Adrenal gland (tissue), 12 donors: ENCODE data around the gene ICE2. TPM values are rescaled to one million over a fixed set of nuclear protein-coding genes. Genes with fewer than 3 reads are reported as not detected.

Source experiments
- DNase-seq, 7 donors: peaks; one replicate each; pipeline ENCODE4 v3.0.0-alpha.2; 2019 to 2020
- H3K27ac ChIP-seq, 5 donors: fragments of 200-600 bp; sonication (generic) in 4 of 5; 1 replicate in 3 of 5; 2 replicates in 2 of 5; pipeline versions ENCODE4 v1.5.1 to v1.8.0; 2016 to 2020; ENCODE audit warnings: mild to moderate bottlenecking in 1 of 5
- H3K27me3 ChIP-seq: fragments of 200-600 bp; 2 replicates; pipeline ENCODE4 v1.8.0; 2021
- H3K36me3 ChIP-seq, 2 donors: fragments of 200-600 bp; replicated peaks in 1 of 2; 1 replicate in 1 of 2; 2 replicates in 1 of 2; pipeline versions ENCODE4 v1.5.1 to v1.8.0; 2018 to 2022
- H3K4me1 ChIP-seq, 2 donors: fragments of 200-600 bp; replicated peaks in 1 of 2; 1 replicate in 1 of 2; 2 replicates in 1 of 2; pipeline versions ENCODE4 v1.5.1 to v1.8.0; 2018 to 2021
- H3K4me3 ChIP-seq, 4 donors: fragments of 200-600 bp; sonication (generic) in 3 of 4; one replicate each; pipeline ENCODE4 v1.5.1; 2016 to 2018
- H3K9me3 ChIP-seq, 3 donors: fragments of 200-600 bp; sonication (generic) in 1 of 3; replicated peaks in 1 of 3; 1 replicate in 2 of 3; 2 replicates in 1 of 3; pipeline versions ENCODE4 v1.5.1 to v1.8.0; 2016 to 2021
- POLR2A ChIP-seq, 2 donors: fragments of 450-650 bp; IDR thresholded peaks; one replicate each; pipeline ENCODE4 v1.6.1; 2017; ENCODE audit warnings: antibody characterized with exemption in 2 of 2, mild to moderate bottlenecking in 2 of 2, moderate library complexity in 1 of 2
- WGBS, 4 donors: extraction: QIAGEN DNeasy Blood & Tissue Kit in 2 of 4; methylation state at CpG; one replicate each; pipeline versions ENCODE4 v1.1.5 to v1.1.7; 2013 to 2017; 5-methylcytosine and 5-hydroxymethylcytosine counted together
- intact Hi-C, 2 donors: fragments of 100-400 bp; cut with DNase I; formaldehyde crosslinking; loops; one replicate each; pipeline versions ENCODE4 v1.14.1 to v1.15.0; 2022 to 2023
- polyA plus RNA-seq, 3 donors: library from polyadenylated mRNA; stranded (reverse); fragments of 200-250 nt in 2 of 3; fragments of 350-450 nt in 1 of 3; fragmentation: Illumina TruSeq in 1 of 3; extraction: RNeasy Lipid Tissue Mini Kit (QIAGEN cat#74804) in 1 of 3; gene quantifications; one replicate each; pipeline ENCODE4 v1.2.3, GENCODE V29; 2013 to 2014
- total RNA-seq, 9 donors: library from RNA; depleted of rRNA in 4 of 9; stranded (reverse); fragments of >200 nt in 4 of 9; fragments of 120-200 nt in 1 of 9; fragmentation: NEBNext Ultra II Directional in 1 of 9; extraction: Animal tissue kit (Norgen Biotek cat#: 25700) in 1 of 9; gene quantifications; one replicate each; pipeline versions ENCODE4 v1.1.0 to v1.2.4, GENCODE V29; 2013 to 2023
- TF ChIP-seq, protein P1 (sequence below), 6 experiments: fragments of 450-650 bp in 4 of 6; fragments of 200-600 bp in 2 of 6; sonication (generic) in 1 of 6; IDR thresholded peaks; 1 replicate in 5 of 6; 2 replicates in 1 of 6; pipeline versions ENCODE4 v1.5.1 to v1.8.0; 2016 to 2021; ENCODE audit warnings: antibody characterized with exemption in 6 of 6, mild to moderate bottlenecking in 2 of 6, moderate library complexity in 1 of 6
- donor health status: healthy with polysubstance abuse.
- donor health status: Bipolar disorder and iron deficiency.
- donor health status: DM: yes; HTN: yes; CAD: no.
- donor health status: DM: no; HTN: no; CAD: no.
- donor health status: DM: no; HTN: no; CAD: no.
- donor health status: DM: yes; HTN: yes; CAD: no.

ICE2 gene
- total and polyA plus RNA-seq, 12 donors: 13.6 to 53.7 (median 38.3) TPM

DNA sequence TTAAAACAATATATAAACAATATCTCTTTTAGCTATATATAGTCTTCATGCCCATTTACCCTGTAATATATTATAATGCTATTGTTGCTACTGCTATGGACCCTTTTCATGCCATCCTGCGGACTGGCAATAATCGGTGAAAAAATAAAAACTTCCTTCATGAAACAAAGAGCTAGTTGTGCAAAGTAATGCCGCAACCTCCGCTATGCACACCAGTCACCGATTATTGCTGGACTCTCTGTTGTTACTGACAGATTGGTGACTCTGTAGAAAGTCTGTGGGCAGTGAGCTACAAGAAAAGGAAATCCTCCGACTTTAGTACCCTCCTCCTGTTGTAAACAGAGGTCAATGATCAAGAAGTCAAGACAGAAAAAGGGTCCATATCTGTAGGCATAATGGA is 17.9 kb upstream of the ICE2 start:
- Histone ChIP-seq H3K9me3 (no peaks in the 10 kb centered on the region), H3K36me3 (peaks cover 0 to 64% of the 10 kb centered on the region in 2 donors), H3K27ac (no peak overlapping the region), H3K4me1 (no peaks in the 10 kb centered on the region), H3K4me3 (no peak overlapping the region), H3K27me3 (no peaks in the 10 kb centered on the region)
- no peak for DNase-seq
- WGBS, 4 donors: 79 to 88% (median 82%) methylated on average over 6 of the region's 6 CpGs
- intact Hi-C loops: loop anchor here in 1 of 2 donors (10.0 kb wide), 1 partner anchor 1338 kb away; no protein-coding TSS in a partner anchor
- no peak for TF ChIP-seq POLR2A (IDR thresholded peaks at IDR 0.05)
- TF ChIP-seq, protein P1, sequence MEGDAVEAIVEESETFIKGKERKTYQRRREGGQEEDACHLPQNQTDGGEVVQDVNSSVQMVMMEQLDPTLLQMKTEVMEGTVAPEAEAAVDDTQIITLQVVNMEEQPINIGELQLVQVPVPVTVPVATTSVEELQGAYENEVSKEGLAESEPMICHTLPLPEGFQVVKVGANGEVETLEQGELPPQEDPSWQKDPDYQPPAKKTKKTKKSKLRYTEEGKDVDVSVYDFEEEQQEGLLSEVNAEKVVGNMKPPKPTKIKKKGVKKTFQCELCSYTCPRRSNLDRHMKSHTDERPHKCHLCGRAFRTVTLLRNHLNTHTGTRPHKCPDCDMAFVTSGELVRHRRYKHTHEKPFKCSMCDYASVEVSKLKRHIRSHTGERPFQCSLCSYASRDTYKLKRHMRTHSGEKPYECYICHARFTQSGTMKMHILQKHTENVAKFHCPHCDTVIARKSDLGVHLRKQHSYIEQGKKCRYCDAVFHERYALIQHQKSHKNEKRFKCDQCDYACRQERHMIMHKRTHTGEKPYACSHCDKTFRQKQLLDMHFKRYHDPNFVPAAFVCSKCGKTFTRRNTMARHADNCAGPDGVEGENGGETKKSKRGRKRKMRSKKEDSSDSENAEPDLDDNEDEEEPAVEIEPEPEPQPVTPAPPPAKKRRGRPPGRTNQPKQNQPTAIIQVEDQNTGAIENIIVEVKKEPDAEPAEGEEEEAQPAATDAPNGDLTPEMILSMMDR (IDR thresholded peaks at IDR 0.05): no peak

DNA sequence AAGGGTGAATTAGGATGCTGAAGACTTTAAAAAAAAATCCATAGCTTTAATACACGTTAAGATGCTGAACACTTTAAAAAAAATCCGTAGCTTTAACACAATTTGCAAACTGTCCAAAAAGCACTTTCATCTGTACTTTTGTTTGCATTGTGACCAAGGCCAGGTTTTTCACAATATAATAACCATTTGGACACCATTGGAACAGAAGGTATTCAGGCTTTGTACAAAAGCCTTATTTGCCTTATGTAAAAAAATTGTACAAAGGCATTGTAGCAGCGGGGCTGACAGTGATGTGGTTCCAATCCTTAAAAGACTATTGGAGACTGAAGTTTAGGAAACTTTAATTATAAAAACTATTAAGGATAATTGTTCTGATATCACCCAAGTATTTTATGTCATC is 15.2 kb upstream of the ICE2 start:
- Histone ChIP-seq H3K27me3 (no peaks in the 10 kb centered on the region), H3K36me3 (peaks cover 0 to 37% of the 10 kb centered on the region in 2 donors), H3K9me3 (no peaks in the 10 kb centered on the region), H3K4me3 (no peak overlapping the region), H3K27ac (no peak overlapping the region), H3K4me1 (no peaks in the 10 kb centered on the region)
- no peak for DNase-seq
- WGBS, 4 donors: 62 to 77% (median 73%) methylated on average over 3 of the region's 3 CpGs
- intact Hi-C loops: loop anchor here in 1 of 2 donors (10.0 kb wide), 1 partner anchor 1341 kb away; no protein-coding TSS in a partner anchor
- no peak for TF ChIP-seq POLR2A (IDR thresholded peaks at IDR 0.05)
- TF ChIP-seq, protein P1 (IDR thresholded peaks at IDR 0.05): no peak

DNA sequence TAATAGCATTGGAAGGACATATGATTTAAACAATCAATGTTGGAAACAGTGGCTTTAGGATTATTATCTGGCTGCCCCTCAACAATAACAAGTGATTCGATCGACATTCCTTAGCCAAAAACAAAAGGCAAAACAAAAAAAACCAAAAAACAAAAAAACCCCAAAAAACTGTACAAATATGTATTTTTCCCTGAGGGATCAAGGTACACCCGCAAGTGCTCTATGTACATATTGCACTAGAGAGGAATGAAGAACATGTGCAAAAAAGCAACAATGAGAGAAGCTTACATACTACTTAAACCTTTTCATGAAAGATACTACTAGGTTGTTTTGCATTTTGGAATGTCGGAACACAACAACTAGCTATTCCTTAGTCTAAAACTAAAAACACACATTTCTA is 14.2 kb upstream of the ICE2 start:
- Histone ChIP-seq H3K4me1 (no peaks in the 10 kb centered on the region), H3K27ac (no peak overlapping the region), H3K36me3 (peaks cover 0 to 27% of the 10 kb centered on the region in 2 donors), H3K27me3 (no peaks in the 10 kb centered on the region), H3K9me3 (no peaks in the 10 kb centered on the region), H3K4me3 (no peak overlapping the region)
- DNase-seq: no peak
- TF ChIP-seq POLR2A (IDR thresholded peaks at IDR 0.05): no peak
- TF ChIP-seq, protein P1 (IDR thresholded peaks at IDR 0.05): no peak
- intact Hi-C loops: loop anchor here in 1 of 2 donors (10.0 kb wide), 1 partner anchor 1342 kb away; no protein-coding TSS in a partner anchor
- 93 to 95% (median 94%) methylated on average over 4 of the region's 4 CpGs for WGBS, 4 donors

DNA sequence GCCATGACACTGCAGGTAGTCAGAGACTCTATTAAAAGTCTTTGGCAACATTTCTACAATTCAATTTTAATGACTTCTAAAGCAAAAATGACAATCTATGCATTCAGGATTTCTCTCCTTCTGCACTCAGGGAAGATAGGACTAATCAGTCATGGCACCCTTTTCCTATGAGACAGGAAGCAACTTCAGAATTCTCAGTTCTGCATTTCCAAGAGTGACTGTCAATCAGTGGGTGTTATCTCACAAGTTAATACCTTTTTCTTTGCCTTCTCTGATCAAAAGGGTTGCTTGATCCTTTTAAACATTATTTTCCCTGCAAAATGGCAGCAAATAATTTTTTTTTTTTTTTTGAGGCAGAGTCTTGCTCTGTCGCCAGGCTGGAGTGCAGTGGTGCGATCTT is 7.8 kb upstream of the ICE2 start:
- Histone ChIP-seq H3K4me3 (no peak overlapping the region), H3K9me3 (no peaks in the 10 kb centered on the region), H3K36me3 (no peaks in the 10 kb centered on the region), H3K4me1 (no peaks in the 10 kb centered on the region), H3K27ac (no peak overlapping the region), H3K27me3 (no peaks in the 10 kb centered on the region)
- TF ChIP-seq, protein P1 (IDR thresholded peaks at IDR 0.05): no peak
- TF ChIP-seq POLR2A (IDR thresholded peaks at IDR 0.05): no peak
- WGBS, 4 donors: 94 to 100% (median 97%) methylated on average over 2 of the region's 2 CpGs
- DNase-seq: no peak
- intact Hi-C loops: no loop called here
